NCI-H2029 treated with DMSO at 0.1 percent for 48 hours (cell line): ENCODE data around the gene FMO2.

Experiments used
- DNase-seq: peaks from one replicate; lab custom pipeline; 2025; lab: John Stamatoyannopoulos, UW

FMO2 gene

GRCh38 chr1:171256940-171257606 lies 72.0 kb downstream of the FMO2 start:
- DNase-seq, result no peak

- DNase-seq, result no peak
Measured at GRCh38 chr1:171257607-171258076, 72.5 kb downstream of the FMO2 start.

- DNase-seq, result no peak
Measured at GRCh38 chr1:171258429-171258828, 73.3 kb downstream of the FMO2 start.

GRCh38 chr1:171258943-171259342 lies 73.8 kb downstream of the FMO2 start:
- DNase-seq, result no peak
